C4-2B (cell line): ENCODE results near the gene PCDHA4.
"Not testable (repeated sequence)": the region's sequence is repeated elsewhere in the genome, so short reads cannot be mapped to it uniquely, and the experiment has no call there.

Experiments used
- CTCF ChIP-seq: fragments of 450-650 bp; conservative IDR thresholded peaks from 2 replicates; pipeline ENCODE4 v1.5.1; 2017; ENCODE audit warnings: mild to moderate bottlenecking
- ZFX ChIP-seq: fragments of 450-650 bp; IDR thresholded peaks from 2 replicates; pipeline ENCODE4 v1.6.1; 2017

DNA sequence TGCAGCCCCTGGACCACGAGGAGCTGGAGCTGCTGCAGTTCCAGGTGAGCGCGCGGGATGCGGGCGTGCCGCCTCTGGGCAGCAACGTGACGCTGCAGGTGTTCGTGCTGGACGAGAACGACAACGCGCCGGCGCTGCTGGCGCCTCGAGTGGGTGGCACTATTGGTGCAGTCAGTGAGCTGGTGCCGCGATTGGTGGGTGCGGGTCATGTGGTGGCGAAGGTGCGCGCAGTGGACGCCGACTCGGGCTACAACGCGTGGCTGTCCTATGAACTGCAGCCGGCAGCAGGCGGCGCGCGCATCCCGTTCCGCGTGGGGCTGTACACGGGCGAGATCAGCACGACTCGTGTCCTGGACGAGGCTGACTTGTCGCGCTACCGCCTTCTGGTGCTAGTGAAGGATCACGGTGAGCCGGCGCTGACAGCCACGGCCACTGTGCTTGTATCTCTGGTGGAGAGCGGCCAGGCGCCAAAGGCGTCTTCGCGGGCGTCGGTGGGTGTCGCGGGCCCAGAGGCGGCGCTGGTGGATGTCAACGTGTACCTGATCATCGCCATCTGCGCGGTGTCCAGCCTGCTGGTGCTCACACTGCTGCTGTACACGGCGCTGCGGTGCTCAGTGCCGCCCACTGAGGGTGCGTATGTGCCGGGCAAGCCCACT lies 18.9 kb upstream of the PCDHA4 start:
- not testable (repeated sequence) for TF ChIP-seq CTCF, ZFX
